Tibial artery (tissue), 4 donors: ENCODE measurements around the gene NRSN2.

Experiments
- DNase-seq, 2 donors: peaks; one replicate each; pipeline ENCODE4 v3.0.0-alpha.2; 2019
- H3K27ac ChIP-seq, 2 donors: fragments of 200-600 bp; sonication (generic) in 1 of 2; 1 replicate in 1 of 2; 2 replicates in 1 of 2; pipeline ENCODE4 v1.5.1; 2018 to 2019; ENCODE audit warnings: mild to moderate bottlenecking in 1 of 2
- H3K27me3 ChIP-seq, 2 donors: fragments of 200-600 bp; sonication (generic) in 1 of 2; one replicate each; pipeline versions ENCODE4 v1.5.1 to v1.6.0; 2016 to 2019
- H3K36me3 ChIP-seq, 3 donors: fragments of 200-600 bp; sonication (generic) in 2 of 3; one replicate each; pipeline ENCODE4 v1.5.1; 2016 to 2019; ENCODE audit warnings: mild to moderate bottlenecking in 2 of 3
- H3K4me1 ChIP-seq, 4 donors: fragments of 200-600 bp; sonication (generic) in 2 of 4; 1 replicate in 3 of 4; 2 replicates in 1 of 4; pipeline ENCODE4 v1.5.1; 2016 to 2019
- H3K4me3 ChIP-seq, 2 donors: fragments of 200-600 bp; sonication (generic) in 1 of 2; 1 replicate in 1 of 2; 2 replicates in 1 of 2; pipeline ENCODE4 v1.5.1; 2018 to 2019; ENCODE audit warnings: mild to moderate bottlenecking in 2 of 2
- H3K9me3 ChIP-seq, 3 donors: fragments of 200-600 bp; sonication (generic) in 1 of 3; one replicate each; pipeline ENCODE4 v1.5.1; 2016 to 2019
- CTCF ChIP-seq, 2 experiments: fragments of 200-600 bp in 1 of 2; fragments of 450-650 bp in 1 of 2; IDR thresholded peaks; one replicate each; pipeline ENCODE4 v1.5.1; 2017 to 2019; ENCODE audit warnings: antibody characterized with exemption in 2 of 2, mild to moderate bottlenecking in 1 of 2, moderate library complexity in 1 of 2
- intact Hi-C: fragments of 100-400 bp; cut with DNase I; formaldehyde crosslinking; loops from one replicate; pipeline ENCODE4 v1.15.0; 2023; ENCODE audit warnings: low total_unique reads

The NRSN2 gene

GRCh38 chr20:396619-397431 lies 49.9 kb downstream of the NRSN2 start:
- TF ChIP-seq CTCF (IDR thresholded peaks at IDR 0.05), result no peak
- no peak overlapping the region for H3K4me3 ChIP-seq
- peak in 1 of 2 donors; percentile 34 for DNase-seq
- peaks cover 0 to 40% (median 11%) of the 10 kb centered on the region in 3 donors for H3K36me3 ChIP-seq
- no peaks in the 10 kb centered on the region for H3K27me3 ChIP-seq
- no peaks in the 10 kb centered on the region for H3K4me1 ChIP-seq
- H3K27ac ChIP-seq, result no peak overlapping the region
- intact Hi-C loops, result no loop called here
- H3K9me3 ChIP-seq, result no peaks in the 10 kb centered on the region

- H3K27me3 ChIP-seq, result no peaks in the 10 kb centered on the region
- no peak overlapping the region for H3K4me3 ChIP-seq
- intact Hi-C loops, result no loop called here
- H3K4me1 ChIP-seq, result no peaks in the 10 kb centered on the region
- H3K27ac ChIP-seq, result no peak overlapping the region
- no peak for DNase-seq
- H3K9me3 ChIP-seq, result no peaks in the 10 kb centered on the region
- H3K36me3 ChIP-seq, result peaks cover 0 to 35% (median 11%) of the 10 kb centered on the region in 3 donors
- no peak for TF ChIP-seq CTCF (IDR thresholded peaks at IDR 0.05)
Measured at GRCh38 chr20:397432-398237, 50.7 kb downstream of the NRSN2 start.

GRCh38 chr20:399182-399707 lies 52.3 kb downstream of the NRSN2 start:
- Histone ChIP-seq H3K4me3 (no peak overlapping the region), H3K36me3 (peaks cover 0 to 28% (median 11%) of the 10 kb centered on the region in 3 donors), H3K27ac (no peak overlapping the region), H3K27me3 (no peaks in the 10 kb centered on the region), H3K9me3 (no peaks in the 10 kb centered on the region), H3K4me1 (no peaks in the 10 kb centered on the region)
- peak in 1 of 2 donors; percentile 34 for DNase-seq
- TF ChIP-seq CTCF (IDR thresholded peaks at IDR 0.05), result no peak
- intact Hi-C loops, result no loop called here

GRCh38 chr20:400128-400453 lies 53.2 kb downstream of the NRSN2 start:
- Histone ChIP-seq H3K27me3 (no peaks in the 10 kb centered on the region), H3K4me3 (no peak overlapping the region), H3K9me3 (no peaks in the 10 kb centered on the region), H3K36me3 (peaks cover 0 to 23% (median 11%) of the 10 kb centered on the region in 3 donors), H3K4me1 (no peaks in the 10 kb centered on the region), H3K27ac (no peak overlapping the region)
- intact Hi-C loops, result no loop called here
- no peak for TF ChIP-seq CTCF (IDR thresholded peaks at IDR 0.05)
- no peak for DNase-seq

- no peaks in the 10 kb centered on the region for H3K9me3 ChIP-seq
- no peak overlapping the region for H3K4me3 ChIP-seq
- no peak for TF ChIP-seq CTCF (IDR thresholded peaks at IDR 0.05)
- peaks cover 0 to 20% (median 11%) of the 10 kb centered on the region in 3 donors for H3K36me3 ChIP-seq
- no peaks in the 10 kb centered on the region for H3K27me3 ChIP-seq
- H3K27ac ChIP-seq, result no peak overlapping the region
- no peak for DNase-seq
- H3K4me1 ChIP-seq, result no peaks in the 10 kb centered on the region
- intact Hi-C loops, result no loop called here
Measured at GRCh38 chr20:400454-401275, 53.8 kb downstream of the NRSN2 start.
